Esophagus muscularis mucosa (tissue), 4 donors: ENCODE results near the gene MARCHF2. TPM values are rescaled to one million over a fixed set of nuclear protein-coding genes. Genes with fewer than 3 reads are reported as not detected.

Experiments
- DNase-seq: peaks from one replicate; pipeline ENCODE4 v3.0.0-alpha.2; 2017; ENCODE audit errors: extremely low spot score
- H3K27ac ChIP-seq, 4 donors: fragments of 200-600 bp; sonication (generic); replicated peaks in 1 of 4; 1 replicate in 3 of 4; 2 replicates in 1 of 4; pipeline ENCODE4 v1.5.1; 2016 to 2019; ENCODE audit warnings: mild to moderate bottlenecking in 1 of 4
- H3K27me3 ChIP-seq, 4 donors: fragments of 200-600 bp; sonication (generic); one replicate each; pipeline versions ENCODE4 v1.5.1 to v1.6.0; 2016 to 2019
- H3K36me3 ChIP-seq, 4 donors: fragments of 200-600 bp; sonication (generic); one replicate each; pipeline ENCODE4 v1.5.1; 2016 to 2019
- H3K4me1 ChIP-seq, 4 donors: fragments of 200-600 bp; sonication (generic); one replicate each; pipeline ENCODE4 v1.5.1; 2016 to 2019
- H3K4me3 ChIP-seq, 4 donors: fragments of 200-600 bp; sonication (generic); 1 replicate in 2 of 4; 2 replicates in 2 of 4; pipeline ENCODE4 v1.5.1; 2016 to 2019; ENCODE audit warnings: mild to moderate bottlenecking in 4 of 4, moderate library complexity in 1 of 4
- H3K9me3 ChIP-seq, 4 donors: fragments of 200-600 bp; sonication (generic); 1 replicate in 3 of 4; 2 replicates in 1 of 4; pipeline ENCODE4 v1.5.1; 2016 to 2019
- CTCF ChIP-seq, 3 experiments: fragments of 200-600 bp in 2 of 3; fragments of 450-650 bp in 1 of 3; sonication (generic) in 2 of 3; IDR thresholded peaks; one replicate each; pipeline ENCODE4 v1.5.1; 2017 to 2019; ENCODE audit warnings: antibody characterized with exemption in 3 of 3, mild to moderate bottlenecking in 2 of 3, moderate library complexity in 1 of 3
- EP300 ChIP-seq: sonication (generic); formaldehyde crosslinking; IDR thresholded peaks from one replicate; pipeline ENCODE4 v1.6.1; 2017; ENCODE audit warnings: antibody characterized with exemption
- POLR2A ChIP-seq: fragments of 450-650 bp; IDR thresholded peaks from one replicate; pipeline ENCODE4 v1.6.1; 2017; ENCODE audit warnings: antibody characterized with exemption, moderate library complexity, mild to moderate bottlenecking, low read depth
- POLR2AphosphoS5 ChIP-seq, 2 donors: sonication (generic); formaldehyde crosslinking; IDR thresholded peaks; one replicate each; pipeline ENCODE4 v1.6.1; 2017; ENCODE audit warnings: antibody characterized with exemption in 2 of 2
- WGBS: methylation state at CpG from one replicate; pipeline ENCODE4 v1.1.5; 2018; 5-methylcytosine and 5-hydroxymethylcytosine counted together
- intact Hi-C: fragments of 100-400 bp; cut with DNase I; formaldehyde crosslinking; loops from one replicate; pipeline ENCODE4 v1.15.1; 2023
- total RNA-seq, 4 donors: library from RNA; depleted of rRNA; stranded (reverse); fragments of >200 nt; gene quantifications; one replicate each; pipeline versions ENCODE4 v1.1.0 to v1.2.1, GENCODE V29; 2016

The MARCHF2 gene
- total RNA-seq, 4 donors from 2014 or later, result 227 to 286 (median 247) TPM

- 92% methylated on average over 7 of the region's 14 CpGs for WGBS
- TF ChIP-seq CTCF (IDR thresholded peaks at IDR 0.05) (no peak), POLR2A (no peak), EP300 (no peak), POLR2AphosphoS5 (IDR thresholded peaks at IDR 0.05) (no peak)
- Histone ChIP-seq H3K4me3 (no peak overlapping the region), H3K4me1 (peaks cover 78 to 86% (median 79%) of the 10 kb centered on the region in 4 donors), H3K36me3 (peaks cover 7 to 20% (median 18%) of the 10 kb centered on the region in 4 donors), H3K27ac (peak overlapping the region in 2 of 4 donors; percentile 100), H3K9me3 (no peaks in the 10 kb centered on the region), H3K27me3 (no peaks in the 10 kb centered on the region)
- intact Hi-C loops, result loop anchor here (1.0 kb wide), 1 partner anchor 41 kb away; no protein-coding TSS in a partner anchor
- DNase-seq, result no peak
Observed at GRCh38 chr19:8395621-8396082, 17.5 kb upstream of the MARCHF2 start.

DNA sequence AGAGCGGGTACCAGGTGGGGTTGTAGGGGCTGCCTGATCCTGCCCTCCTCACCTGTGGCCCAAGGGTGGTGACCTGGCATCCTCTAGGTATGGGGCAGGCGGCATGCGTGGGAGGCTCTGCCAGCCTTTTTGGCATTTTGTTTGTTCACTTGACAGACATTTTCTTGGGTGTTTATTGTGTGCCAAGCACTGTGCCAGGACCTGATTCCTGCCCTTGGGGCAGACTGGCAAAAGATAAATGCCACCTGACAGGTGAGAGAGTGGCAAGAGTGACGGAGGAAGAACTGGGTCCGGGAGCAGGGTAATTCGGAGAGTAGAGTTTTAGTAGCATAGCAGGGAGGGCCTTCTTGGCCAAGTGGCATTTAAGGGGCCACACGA is 16.9 kb upstream of the MARCHF2 start:
- peaks cover 7 to 25% (median 21%) of the 10 kb centered on the region in 4 donors for H3K36me3 ChIP-seq
- 93% methylated on average over 7 of the region's 7 CpGs for WGBS
- no peaks in the 10 kb centered on the region for H3K27me3 ChIP-seq
- H3K9me3 ChIP-seq, result no peaks in the 10 kb centered on the region
- TF ChIP-seq POLR2AphosphoS5 (IDR thresholded peaks at IDR 0.05), result no peak
- no peak overlapping the region for H3K4me3 ChIP-seq
- H3K27ac ChIP-seq, result peak overlapping the region in 1 of 4 donors; percentile 13
- intact Hi-C loops, result loop anchor here (1.0 kb wide), 1 partner anchor 42 kb away; no protein-coding TSS in a partner anchor
- no peak for DNase-seq
- peaks cover 73 to 81% (median 74%) of the 10 kb centered on the region in 4 donors for H3K4me1 ChIP-seq

- H3K4me1 ChIP-seq, result peaks cover 68 to 76% (median 69%) of the 10 kb centered on the region in 4 donors
- no peaks in the 10 kb centered on the region for H3K27me3 ChIP-seq
- no peak for DNase-seq
- no peak overlapping the region for H3K4me3 ChIP-seq
- WGBS, result 65% methylated on average over 20 of the region's 22 CpGs
- no peaks in the 10 kb centered on the region for H3K9me3 ChIP-seq
- peaks cover 7 to 27% (median 26%) of the 10 kb centered on the region in 4 donors for H3K36me3 ChIP-seq
- intact Hi-C loops, result loop anchor here (1.0 kb wide), 1 partner anchor 42 kb away; no protein-coding TSS in a partner anchor
- H3K27ac ChIP-seq, result peak overlapping the region in 2 of 4 donors; percentile 38 to 47
- TF ChIP-seq POLR2AphosphoS5 (IDR thresholded peaks at IDR 0.05) (no peak), EP300 (no peak), POLR2A (no peak), CTCF (IDR thresholded peaks at IDR 0.05) (peak; percentile 52 to 67 (median 54))
Observed at GRCh38 chr19:8396563-8397203, 16.4 kb upstream of the MARCHF2 start.

DNA sequence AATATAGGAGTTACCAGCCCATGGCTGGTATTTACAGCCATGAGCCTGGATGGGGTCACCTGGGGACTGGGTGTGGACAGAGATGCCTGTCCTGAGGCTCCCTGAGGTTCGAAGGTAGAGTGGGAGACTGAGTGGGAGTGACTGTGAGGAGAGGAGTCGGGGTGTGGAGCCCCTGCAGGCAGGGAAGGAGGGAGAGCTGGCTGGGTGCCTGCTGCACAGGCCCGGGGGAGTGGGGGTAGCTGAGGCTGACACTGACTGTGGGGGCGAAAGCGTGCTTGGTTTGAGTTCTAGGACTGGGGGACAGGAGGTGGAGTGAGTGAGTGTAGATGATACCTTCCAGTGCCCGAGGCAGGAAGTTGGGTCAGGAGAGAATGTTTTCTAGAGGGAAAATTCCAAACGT is 15.8 kb upstream of the MARCHF2 start:
- intact Hi-C loops, result no loop called here
- 39% methylated on average over 7 of the region's 7 CpGs for WGBS

More for the DNA sequence above, 15.8 kb upstream of the MARCHF2 start:
- Histone ChIP-seq H3K9me3 (no peaks in the 10 kb centered on the region), H3K27me3 (no peaks in the 10 kb centered on the region), H3K36me3 (peaks cover 11 to 33% (median 32%) of the 10 kb centered on the region in 4 donors), H3K27ac (peak overlapping the region in 3 of 4 donors; percentile 10 to 47 (median 38)), H3K4me1 (peaks cover 62 to 70% (median 63%) of the 10 kb centered on the region in 4 donors), H3K4me3 (no peak overlapping the region)
- no peak for DNase-seq
- TF ChIP-seq POLR2AphosphoS5 (IDR thresholded peaks at IDR 0.05) (no peak), CTCF (IDR thresholded peaks at IDR 0.05) (no peak), EP300 (no peak), POLR2A (no peak)
